Gastroesophageal sphincter (tissue), 3 donors: ENCODE measurements around the gene NR2E1.

ENCODE experiments used
- CTCF ChIP-seq, 4 experiments: fragments of 200-600 bp in 2 of 4; fragments of 450-650 bp in 2 of 4; sonication (generic) in 1 of 4; IDR thresholded peaks; one replicate each; pipeline ENCODE4 v1.5.1; 2017 to 2019; ENCODE audit warnings: antibody characterized with exemption in 4 of 4, mild to moderate bottlenecking in 2 of 4, moderate library complexity in 2 of 4
- POLR2A ChIP-seq, 2 donors: fragments of 450-650 bp; IDR thresholded peaks; one replicate each; pipeline ENCODE4 v1.6.1; 2017; ENCODE audit warnings: antibody characterized with exemption in 2 of 2, mild to moderate bottlenecking in 2 of 2, moderate library complexity in 1 of 2

DNA sequence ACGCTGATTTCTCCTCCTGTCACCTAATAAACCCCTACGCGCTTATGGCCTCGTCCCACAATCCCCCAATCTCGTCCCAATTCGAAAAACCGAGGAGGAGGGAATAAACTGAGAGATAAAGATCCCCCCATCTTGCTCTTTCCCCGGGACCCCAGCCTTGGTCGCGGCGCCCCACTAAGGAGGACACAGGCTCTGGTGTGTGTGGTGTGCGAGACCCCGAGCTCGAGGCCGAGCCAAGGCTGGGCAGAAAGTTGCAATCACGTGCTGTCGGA is 1.3 kb upstream of the NR2E1 start:
- no peak for TF ChIP-seq CTCF (IDR thresholded peaks at IDR 0.05)
- no peak for TF ChIP-seq POLR2A (IDR thresholded peaks at IDR 0.05)
